Erythroblast (primary cell): ENCODE measurements around the gene EID1.

Experiments used
- GATA1 ChIP-seq: IDR thresholded peaks from 2 replicates; pipeline ENCODE4 v1.6.1; 2011; ENCODE audit warnings: low read depth, mild to moderate bottlenecking, control low read depth, low read length, moderate library complexity
- POLR2A ChIP-seq: IDR thresholded peaks from 2 replicates; pipeline ENCODE4 v1.6.1; 2011; ENCODE audit warnings: mild to moderate bottlenecking, low read length

- TF ChIP-seq POLR2A (no peak), GATA1 (no peak)
Observed at GRCh38 chr15:48832648-48833047, 45.3 kb upstream of the EID1 start.
